Right kidney (tissue), 9 donors: ENCODE results near the gene RC3H1.
"Not testable (repeated sequence)": the region's sequence is repeated elsewhere in the genome, so short reads cannot be mapped to it uniquely, and the experiment has no call there.

Experiments
- DNase-seq: peaks from one replicate; pipeline ENCODE4 v3.0.0-alpha.2; 2016
- long read RNA-seq, 8 donors: transcript quantifications; one replicate each; lab custom pipeline, GENCODE V29; 2026

Gene RC3H1, protein sequence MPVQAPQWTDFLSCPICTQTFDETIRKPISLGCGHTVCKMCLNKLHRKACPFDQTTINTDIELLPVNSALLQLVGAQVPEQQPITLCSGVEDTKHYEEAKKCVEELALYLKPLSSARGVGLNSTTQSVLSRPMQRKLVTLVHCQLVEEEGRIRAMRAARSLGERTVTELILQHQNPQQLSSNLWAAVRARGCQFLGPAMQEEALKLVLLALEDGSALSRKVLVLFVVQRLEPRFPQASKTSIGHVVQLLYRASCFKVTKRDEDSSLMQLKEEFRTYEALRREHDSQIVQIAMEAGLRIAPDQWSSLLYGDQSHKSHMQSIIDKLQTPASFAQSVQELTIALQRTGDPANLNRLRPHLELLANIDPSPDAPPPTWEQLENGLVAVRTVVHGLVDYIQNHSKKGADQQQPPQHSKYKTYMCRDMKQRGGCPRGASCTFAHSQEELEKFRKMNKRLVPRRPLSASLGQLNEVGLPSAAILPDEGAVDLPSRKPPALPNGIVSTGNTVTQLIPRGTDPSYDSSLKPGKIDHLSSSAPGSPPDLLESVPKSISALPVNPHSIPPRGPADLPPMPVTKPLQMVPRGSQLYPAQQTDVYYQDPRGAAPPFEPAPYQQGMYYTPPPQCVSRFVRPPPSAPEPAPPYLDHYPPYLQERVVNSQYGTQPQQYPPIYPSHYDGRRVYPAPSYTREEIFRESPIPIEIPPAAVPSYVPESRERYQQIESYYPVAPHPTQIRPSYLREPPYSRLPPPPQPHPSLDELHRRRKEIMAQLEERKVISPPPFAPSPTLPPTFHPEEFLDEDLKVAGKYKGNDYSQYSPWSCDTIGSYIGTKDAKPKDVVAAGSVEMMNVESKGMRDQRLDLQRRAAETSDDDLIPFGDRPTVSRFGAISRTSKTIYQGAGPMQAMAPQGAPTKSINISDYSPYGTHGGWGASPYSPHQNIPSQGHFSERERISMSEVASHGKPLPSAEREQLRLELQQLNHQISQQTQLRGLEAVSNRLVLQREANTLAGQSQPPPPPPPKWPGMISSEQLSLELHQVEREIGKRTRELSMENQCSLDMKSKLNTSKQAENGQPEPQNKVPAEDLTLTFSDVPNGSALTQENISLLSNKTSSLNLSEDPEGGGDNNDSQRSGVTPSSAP
- long read RNA-seq, donor 1, partial matches to known transcripts, result 0 of 1 reads
- long read RNA-seq, donor 1, other reads (novel, unspliced or antisense), result 0 of 1 reads
- long read RNA-seq, donor 2, result 0 reads
- long read RNA-seq, donor 3, result 0 reads
- long read RNA-seq, donor 4, partial matches to known transcripts, result 0 of 1 reads
- long read RNA-seq, donor 4, other reads (novel, unspliced or antisense), result 0 of 1 reads
- long read RNA-seq, donor 5, result 0 reads
- long read RNA-seq, donor 6, partial matches to known transcripts, result 9 of 9 reads
- long read RNA-seq, donor 6, other reads (novel, unspliced or antisense), result 0 of 9 reads
- long read RNA-seq, donor 7, result 0 reads
- long read RNA-seq, donor 8, result 0 reads

DNA sequence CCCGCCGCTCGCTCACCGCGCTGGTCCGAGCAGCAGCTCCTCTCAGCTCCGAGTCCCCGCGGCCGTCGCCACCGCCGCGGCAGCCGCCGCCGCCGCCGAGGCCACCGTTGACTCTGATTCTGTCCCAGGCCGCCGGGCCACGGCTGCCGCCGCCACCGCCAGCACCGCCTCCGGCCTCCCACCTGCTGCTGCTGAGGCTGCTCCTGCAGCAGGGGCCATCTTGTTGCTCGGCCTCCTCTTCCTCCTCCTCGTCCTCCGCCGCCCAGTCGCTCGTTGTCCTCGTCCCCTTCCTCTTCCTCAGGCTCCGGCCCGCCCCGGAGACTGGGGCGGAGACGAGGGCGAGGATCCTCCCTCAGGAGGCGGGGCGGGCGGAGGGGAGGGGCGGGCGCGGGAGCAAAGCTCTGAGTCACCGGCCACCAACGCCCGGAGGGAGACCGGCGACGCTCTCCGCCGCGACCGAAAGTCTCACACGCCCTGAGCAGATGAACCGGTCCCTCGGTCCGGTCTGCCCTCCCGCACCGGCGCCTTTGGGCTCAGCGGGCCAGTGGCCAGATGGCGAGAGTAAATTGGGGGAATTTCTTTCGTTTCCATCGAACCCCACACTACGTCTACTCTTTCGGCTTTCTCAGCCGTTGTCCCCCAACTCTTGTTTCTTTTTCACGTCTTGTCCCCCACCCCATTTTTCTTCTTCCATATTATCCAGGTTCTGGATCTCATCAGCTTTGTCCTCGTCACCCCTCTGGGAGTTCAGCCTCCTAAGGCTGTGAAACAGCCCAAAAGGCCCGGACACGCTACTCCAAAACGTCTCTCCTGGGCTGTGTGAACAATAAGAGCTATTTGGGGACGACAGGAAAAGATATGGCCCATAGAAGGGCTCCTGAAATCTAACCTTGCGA lies at the start of gene RC3H1:
RC3H1 (minus strand) TSS at position 278 of the 896 bp plus-strand sequence. CDS start 29,372 bp downstream, outside the sequence.
- peak; percentile 99 for DNase-seq

DNA sequence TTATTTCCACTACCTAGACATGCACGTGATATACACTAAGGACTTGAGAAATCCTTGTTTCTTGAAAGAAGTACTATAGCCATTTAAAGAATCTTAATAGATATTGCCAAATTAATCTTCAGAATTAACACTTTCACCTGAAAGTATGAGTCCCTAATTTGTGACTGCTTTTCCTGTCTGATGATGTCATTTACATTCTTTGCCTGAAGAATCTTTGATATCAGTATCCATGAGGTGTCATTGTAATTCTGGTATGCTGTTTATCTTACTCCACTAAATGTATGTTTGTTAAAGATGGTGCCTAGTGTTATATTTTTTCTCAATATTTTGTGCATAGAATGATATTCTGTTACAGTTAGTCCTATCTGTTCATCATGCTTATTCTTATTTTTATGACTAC lies 48.5 kb upstream of the RC3H1 start:
- no peak for DNase-seq

DNA sequence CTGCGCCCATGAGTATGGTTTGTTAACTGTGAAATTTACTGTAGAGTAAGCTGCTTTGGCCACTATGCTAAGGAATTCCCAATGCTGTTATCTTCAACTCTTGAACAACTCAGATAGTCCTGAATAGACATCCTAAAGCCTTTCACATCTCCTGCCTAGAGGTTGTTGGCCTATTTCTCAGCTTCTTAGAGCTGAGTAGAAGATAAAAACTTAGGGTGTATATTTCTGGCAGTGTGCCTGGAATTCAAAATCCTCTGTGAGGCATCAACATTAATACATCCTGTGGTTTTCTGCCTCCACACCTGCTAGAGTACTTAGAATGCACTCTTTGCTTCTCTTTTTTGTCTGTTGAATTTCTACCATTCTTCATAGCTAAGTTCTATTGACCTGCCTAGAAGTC lies 45.8 kb upstream of the RC3H1 start:
- no peak for DNase-seq

DNA sequence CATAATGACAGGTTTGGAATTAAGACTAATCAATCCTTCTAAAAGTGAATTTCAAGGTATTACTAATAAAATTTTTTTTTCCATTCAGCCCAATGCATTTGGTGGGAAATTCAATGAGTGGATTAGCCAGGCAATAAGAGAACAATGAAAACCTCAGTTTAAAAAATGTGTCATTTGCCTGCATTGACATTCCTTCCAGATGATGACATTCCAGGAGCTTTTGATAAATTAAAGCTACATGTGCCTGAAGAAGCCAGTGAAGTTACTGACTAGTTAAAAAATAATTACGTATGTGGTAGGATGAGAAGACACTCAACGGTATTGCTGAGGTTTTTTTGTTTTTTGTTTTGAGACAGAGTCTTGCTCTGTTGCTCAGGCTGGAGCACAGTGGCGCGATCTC lies 37.9 kb upstream of the RC3H1 start:
- DNase-seq, result no peak

DNA sequence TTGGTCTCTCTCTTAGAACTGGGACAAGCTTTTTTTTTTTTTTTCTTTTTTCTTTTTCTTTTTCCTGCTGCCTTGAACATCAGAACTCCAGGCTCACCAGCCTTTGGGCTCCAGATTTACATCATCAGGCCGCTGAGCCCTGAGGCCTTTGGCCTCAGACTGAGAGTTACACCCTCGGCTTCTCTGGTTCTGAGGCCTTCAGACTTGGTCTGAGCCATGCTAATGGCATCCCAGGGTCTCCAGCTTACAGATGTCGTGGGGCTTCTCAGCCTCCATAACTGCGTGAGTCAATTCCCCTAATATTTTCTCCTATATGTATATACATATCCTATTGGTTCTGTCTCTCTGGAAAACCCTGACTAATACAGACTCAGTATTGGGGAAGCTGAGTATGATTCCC lies 36.5 kb upstream of the RC3H1 start:
- DNase-seq, result no peak

DNA sequence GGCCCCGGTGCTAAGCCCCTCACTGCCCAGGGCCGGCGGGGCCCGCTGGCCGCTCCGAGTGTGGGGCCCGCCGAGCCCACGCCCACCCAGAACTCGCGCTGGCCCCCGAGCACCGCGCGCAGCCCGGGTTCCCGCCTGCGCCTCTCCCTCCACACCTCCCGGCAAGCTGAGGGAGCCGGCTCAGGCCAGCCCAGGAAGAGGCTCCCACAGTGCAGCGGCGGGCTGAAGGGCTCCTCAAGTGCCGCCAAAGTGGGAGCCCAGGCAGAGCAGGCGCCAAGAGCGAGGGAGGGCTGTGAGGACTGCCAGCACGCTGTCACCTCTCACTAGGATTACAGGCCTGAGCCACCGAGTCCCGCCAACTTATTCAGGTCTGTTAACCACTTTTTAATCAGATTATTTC lies 34.5 kb upstream of the RC3H1 start:
- DNase-seq, result not testable (repeated sequence)

DNA sequence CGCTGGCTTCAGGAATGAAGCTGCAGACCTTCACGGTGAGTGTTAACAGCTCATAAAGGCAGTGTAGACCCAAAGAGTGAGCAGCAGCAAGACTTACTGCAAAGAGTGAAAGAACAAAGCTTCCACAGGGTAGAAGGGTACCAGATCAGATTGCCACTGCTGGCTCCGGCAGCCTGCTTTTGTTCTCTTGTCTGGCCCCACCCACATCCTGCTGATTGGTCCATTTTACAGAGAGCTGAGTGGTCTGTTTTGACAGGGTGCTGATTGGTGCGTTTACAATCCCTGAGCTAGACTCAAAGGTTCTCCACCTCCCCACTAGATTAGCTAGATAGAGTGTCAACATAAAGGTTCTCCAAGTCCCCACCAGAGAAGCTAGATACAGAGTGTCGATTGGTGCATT lies 33.6 kb upstream of the RC3H1 start:
- DNase-seq, result not testable (repeated sequence)

DNA sequence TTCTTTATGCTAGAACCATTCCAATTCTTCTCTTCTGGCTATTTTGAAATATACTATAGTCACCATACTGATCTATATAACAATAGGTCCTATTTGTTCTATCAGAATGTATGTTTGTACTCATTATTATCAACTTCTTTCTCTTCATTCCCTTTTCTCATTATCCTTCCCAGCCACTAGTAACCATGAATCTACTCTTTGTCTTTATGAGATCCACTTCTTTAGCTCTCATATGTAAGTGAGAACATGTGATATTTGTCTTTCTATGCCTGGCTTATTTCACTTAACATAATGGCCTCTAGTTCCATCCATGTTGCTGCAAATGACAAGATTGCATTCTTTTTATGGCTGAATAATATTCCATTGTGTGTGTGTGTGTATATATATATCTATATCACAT lies 31.7 kb upstream of the RC3H1 start:
- no peak for DNase-seq

DNA sequence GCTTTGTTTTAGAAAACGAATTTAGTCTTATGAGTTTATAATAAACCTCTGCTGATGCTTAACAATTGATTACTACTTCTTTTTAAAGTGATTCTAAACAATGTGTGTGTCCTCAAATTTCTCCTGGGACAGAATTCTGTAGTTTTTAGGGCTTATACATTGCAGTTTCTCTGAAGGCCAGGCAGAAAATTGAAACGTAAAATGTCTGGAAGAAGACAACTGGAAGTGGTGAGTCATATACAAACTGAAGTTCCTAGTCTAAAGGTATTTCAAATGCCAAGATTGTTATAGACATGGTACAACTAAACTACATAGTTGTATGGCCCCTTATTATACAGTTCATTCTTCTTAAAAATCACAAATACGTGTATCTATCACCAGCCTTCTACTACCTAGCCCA lies 30.5 kb upstream of the RC3H1 start:
- DNase-seq, result no peak

DNA sequence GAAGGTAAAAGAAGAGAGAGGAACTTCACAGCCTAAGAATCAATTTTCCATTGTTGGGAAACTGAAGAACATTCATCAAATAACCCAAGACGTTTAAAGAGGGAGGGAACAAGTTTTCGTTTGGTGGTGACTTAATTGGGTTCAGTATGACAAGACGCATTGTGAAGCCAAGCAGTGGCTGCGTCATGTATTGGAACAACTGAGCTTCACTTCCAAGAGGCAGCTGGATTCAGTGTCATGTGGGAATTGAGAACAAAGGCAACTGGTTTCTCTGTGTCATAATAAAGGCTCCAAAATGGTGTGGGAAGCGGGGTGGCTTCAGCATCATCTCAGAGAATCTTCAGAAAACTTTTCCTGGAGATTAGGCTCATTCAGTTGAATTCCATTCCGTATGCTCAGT lies 29.8 kb upstream of the RC3H1 start:
- no peak for DNase-seq

DNA sequence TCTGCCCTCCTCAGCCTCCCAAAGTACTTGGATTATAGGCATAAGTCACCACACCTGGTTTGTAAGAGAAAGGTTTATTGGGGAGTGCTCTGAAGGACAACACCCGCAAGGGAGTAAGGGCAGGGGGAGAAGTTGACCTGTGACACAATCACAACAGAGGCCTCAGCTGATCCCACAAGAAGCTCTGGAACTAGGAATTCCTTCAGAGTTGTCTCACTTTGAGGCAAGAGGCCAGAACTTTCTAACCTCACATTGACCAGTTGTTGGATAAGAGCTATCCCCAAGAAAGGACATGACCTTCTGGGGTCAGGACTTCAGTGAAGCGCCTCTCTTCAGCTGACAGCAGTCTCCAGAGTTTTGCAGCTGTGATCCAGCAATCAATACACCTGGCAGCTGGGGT lies 27.4 kb upstream of the RC3H1 start:
- DNase-seq, result no peak

DNA sequence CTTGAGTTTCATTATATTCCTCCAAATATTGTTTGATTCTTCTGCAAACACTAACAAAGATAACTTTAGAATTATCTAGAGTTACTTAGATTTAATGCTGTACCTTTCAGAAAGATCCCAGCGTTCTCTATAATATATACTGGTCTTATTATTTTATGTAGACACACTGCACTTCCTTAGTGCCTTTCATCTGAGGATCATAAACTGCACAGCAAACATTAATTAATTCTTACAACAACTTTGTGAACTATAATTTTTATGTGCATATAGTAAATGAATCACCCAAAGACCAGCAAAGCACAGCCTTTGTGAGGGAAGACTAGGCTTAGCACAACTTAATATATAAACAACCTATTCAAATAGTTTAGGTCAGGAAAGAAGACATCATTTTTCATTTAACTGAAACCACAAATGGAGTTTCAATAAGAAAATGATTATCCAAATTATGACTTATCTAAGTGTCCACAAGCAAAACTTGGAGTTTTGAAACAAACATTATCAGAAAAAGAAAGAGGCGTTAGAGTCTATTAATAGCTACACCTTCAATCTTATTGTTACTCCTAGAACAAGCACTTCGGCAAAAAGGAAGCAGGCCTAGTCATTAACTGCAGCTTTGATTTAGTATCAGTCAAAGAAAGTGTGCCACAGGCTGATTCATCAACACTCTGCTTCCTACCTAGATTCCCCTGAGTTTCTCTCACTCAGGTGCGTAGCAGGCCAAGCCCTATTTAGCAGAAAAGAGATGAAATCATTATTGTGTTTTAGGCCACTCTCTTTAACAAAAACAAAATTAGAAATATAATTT lies 22.5 kb upstream of the RC3H1 start:
- no peak for DNase-seq

DNA sequence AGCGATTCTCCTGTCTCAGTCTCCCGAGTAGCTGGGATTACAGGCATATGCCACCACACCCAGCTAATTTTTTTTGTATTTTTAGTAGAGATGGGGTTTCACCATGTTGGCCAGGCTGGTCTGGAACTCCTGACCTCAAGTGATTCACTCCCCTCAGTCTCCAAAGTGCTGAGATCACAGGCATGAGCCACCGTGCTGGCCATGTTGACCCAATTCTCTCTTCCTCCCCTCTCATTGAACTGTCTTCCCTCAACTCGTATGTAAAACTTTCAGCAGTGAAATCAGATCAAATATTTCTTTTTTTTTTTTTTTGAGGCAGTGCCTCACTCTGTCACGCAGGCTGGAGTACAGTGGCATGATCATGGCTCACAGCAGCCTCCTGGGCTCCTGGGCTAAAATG lies 20.4 kb upstream of the RC3H1 start:
- DNase-seq, result not testable (repeated sequence)

DNA sequence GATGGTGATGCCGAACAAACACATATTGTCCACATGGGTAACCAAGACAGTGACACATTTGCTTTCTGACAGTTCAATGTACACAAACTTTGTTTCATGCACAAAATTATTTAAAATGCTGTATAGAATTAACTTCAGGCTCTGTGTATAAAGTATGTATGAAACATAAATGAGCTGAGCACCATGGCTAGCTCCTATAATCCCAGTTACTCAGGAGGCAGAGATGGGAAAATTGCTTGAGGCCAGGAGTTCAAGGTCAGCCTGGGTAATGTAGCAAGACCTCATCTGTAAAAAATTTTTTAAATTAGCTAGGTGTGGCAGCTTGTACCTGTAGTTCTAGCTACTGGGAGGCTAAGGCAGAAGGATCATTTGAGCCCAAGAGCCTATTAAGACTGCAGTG lies 19.2 kb upstream of the RC3H1 start:
- DNase-seq, result no peak

DNA sequence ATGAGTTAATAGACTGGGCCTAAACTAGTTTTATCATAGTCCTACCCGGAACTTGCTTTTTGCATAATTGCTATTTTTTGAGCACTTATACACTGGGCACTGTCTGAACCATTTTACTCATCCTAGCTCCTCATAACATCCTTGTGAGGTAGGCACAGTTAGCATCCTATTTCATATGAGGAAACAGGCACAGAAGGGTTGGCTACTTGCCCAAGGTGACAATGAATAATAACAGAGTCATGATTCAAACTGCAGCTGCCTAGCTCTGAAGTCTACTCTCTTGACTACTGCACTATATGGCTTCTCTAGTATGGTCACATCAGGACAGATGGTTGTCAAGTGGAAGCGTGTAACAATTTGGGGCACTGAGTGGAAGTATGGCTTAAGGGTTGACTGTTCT lies 18.2 kb upstream of the RC3H1 start:
- DNase-seq, result no peak

DNA sequence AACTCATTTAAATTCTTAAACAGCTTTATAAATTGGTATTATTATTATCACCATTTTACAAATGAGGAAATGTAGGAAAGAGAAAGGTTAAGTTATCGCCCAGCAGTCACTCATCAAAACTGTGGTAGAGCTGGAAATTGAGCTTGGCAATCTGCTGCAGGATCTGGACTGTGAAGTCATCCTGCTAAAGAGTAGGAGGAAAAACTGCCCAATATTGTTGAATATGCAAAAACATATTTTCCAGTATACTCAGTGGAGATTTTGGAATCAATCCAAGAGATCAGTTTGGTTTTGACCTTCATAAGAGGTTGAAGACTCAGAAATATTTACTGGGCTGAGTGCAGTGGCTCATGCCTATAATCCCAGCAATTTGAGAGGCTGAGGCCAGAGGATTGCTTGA lies 16.9 kb upstream of the RC3H1 start:
- no peak for DNase-seq

DNA sequence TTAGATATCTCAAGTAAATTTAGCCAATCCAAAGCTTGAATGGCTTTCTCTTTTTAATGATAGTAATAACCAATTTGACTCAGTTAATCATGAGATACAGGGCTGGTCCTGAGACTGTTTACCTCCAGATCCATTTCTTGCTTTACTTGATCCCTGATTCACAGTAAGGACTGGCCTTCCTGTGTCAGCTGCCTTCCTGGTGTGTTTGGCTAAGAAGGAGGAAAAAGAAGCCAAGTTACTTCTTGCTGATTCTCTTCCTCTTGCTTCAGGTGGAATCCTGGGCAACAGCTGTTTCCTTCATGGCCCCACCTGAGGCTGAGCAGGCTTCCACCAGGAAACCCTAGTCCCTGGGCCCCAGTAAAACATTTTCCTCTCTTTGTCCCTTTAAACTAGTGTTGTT lies 14.6 kb upstream of the RC3H1 start:
- no peak for DNase-seq

DNA sequence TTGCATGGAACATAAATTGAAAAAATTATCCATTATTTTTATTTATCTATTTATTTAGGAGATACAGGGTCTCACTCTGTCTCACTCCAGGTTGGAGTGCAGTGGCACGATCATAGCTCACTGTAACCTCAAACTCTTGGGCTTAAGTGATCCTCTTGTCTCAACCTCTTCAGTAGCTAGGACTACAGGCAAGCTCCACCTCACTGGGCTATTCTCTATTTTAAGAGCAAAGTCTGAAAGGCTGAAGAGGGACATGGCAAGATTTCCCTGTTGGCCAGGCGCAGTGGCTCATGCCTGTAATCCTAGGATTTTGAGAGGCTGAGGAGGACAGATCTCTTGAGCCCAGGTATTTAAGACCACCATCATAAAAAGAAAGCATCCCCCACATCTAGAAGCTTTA lies 14.0 kb upstream of the RC3H1 start:
- DNase-seq, result no peak

DNA sequence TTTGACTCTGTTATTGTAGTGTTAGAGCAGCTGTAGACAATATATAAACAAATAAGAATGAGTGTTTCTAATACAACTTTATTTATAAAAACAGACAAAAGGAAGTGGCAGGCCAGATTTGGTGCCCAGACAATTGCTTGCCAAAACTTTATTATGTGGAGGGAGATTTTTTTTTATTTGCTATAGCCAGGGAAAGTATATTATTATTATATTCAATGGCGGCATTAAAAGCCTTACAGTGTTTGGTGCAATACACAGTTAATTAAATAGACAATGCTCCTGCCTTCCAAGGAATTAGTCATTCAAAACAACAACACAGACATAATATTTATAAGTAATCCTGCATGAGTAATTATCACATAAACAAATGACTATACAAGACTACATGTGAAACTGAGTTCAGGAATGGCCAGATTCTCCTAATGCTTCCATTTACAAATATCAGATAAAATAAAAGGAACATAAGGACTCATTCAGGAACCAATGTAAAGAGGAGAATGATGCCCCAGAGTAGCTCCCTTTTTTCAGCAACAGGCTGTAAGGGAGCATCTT lies 10.6 kb upstream of the RC3H1 start:
- no peak for DNase-seq

DNA sequence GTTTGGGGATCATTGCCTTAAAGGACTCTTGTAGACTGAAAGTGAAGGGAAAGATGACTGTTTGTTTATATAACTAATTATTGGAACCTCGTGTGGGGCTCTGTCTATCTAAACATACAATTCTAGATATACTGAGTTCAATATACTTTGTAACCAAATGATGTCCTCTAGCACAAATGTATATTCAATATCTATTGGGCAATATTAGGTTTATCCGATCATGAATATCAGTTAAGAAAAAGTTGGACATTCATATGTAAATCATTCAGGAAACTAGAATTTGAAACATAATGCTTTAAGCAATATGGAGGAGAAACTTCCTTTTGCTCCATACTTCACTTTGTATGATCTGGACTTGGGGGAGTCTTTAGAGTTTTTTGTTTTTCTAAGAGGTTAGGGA lies 8.9 kb upstream of the RC3H1 start:
- no peak for DNase-seq
